ENCODE measurements around the gene PLXND1.

The PLXND1 gene

DNA sequence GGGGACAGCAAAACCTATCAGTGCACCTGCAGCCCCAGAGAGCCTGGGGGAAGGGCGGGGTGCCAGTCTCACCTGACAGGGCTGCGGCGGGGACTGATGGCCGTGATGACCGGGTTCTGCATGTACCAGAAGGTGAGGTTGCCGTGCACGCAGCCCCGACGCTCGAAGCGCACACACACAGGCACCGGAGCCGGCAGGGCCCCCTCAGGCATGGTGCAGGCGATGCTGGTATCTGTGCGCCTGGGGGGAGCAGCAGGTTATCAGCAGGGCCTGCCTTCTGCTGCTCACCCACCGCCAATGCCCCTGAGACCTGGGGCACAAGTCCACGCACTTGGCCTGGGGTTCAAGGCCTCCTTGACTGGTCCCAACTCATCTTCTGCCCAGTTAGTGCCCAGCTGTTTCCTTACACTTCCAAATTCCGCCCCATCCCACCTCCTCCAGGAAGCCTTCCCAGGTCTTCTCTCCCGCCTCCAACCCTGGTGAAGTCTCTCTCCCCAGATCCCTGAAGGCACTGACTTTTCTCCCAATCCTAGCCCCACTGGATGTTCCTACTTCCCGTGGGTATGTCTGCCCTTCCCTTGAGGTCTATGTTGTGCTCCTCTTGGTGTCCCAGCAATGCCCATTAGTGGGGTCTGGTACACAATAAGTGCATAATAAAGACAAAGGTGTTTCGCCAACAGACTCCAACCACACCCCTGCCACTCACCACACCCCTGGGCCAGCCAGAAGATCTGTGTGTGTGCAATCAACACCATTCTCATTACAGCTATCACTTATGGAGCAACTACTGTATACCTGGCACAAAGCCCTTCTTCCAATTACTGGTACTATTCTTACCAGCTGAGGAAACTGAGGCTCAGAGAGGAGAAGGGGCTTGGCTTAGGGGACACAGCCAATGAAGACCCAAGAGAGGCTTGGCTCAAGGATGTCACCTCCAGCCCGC is 34.6 kb downstream of the PLXND1 start:
- no peak overlapping the region for H3K4me3 ChIP-seq (ENCODE audit: low read depth, low read length)
- DNase-seq (ENCODE audit: low read depth) = no peak
- TF ChIP-seq, protein P1, sequence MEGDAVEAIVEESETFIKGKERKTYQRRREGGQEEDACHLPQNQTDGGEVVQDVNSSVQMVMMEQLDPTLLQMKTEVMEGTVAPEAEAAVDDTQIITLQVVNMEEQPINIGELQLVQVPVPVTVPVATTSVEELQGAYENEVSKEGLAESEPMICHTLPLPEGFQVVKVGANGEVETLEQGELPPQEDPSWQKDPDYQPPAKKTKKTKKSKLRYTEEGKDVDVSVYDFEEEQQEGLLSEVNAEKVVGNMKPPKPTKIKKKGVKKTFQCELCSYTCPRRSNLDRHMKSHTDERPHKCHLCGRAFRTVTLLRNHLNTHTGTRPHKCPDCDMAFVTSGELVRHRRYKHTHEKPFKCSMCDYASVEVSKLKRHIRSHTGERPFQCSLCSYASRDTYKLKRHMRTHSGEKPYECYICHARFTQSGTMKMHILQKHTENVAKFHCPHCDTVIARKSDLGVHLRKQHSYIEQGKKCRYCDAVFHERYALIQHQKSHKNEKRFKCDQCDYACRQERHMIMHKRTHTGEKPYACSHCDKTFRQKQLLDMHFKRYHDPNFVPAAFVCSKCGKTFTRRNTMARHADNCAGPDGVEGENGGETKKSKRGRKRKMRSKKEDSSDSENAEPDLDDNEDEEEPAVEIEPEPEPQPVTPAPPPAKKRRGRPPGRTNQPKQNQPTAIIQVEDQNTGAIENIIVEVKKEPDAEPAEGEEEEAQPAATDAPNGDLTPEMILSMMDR (IDR thresholded peaks at IDR 0.05; ENCODE audit: control insufficient read depth, extremely low read depth, insufficient read depth) = no peak

DNA sequence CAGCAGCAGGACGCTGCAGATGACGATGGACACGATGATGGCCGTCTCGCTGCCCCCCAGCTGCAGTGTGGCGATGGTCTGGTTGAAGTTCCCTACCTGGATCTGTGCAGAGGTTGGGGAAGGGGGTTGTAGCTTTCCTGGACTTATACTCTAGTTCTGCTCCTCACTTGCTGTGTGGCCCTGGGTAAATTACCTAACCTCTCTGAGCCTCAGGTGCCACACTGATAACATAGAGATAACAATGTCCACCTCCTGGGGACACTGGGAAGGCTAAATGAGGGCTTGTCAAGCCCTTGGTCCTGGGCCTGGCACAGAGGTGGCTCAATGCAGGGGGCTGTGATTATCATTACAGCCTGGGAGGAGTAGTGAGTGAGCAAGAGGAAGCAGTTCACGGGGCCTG is 36.6 kb downstream of the PLXND1 start:
- TF ChIP-seq, protein P1 (IDR thresholded peaks at IDR 0.05; ENCODE audit: control insufficient read depth, extremely low read depth, insufficient read depth) = no peak
- no peak overlapping the region for H3K4me3 ChIP-seq (ENCODE audit: low read depth, low read length)
- DNase-seq (ENCODE audit: low read depth) = no peak

GRCh38 chr3:129567939-129568338 is 38.5 kb downstream of the PLXND1 start:
- H3K4me3 ChIP-seq (ENCODE audit: low read depth, low read length) = no peak overlapping the region
- no peak for DNase-seq (ENCODE audit: low read depth)
- TF ChIP-seq, protein P1 (IDR thresholded peaks at IDR 0.05; ENCODE audit: control insufficient read depth, extremely low read depth, insufficient read depth) = no peak

DNA sequence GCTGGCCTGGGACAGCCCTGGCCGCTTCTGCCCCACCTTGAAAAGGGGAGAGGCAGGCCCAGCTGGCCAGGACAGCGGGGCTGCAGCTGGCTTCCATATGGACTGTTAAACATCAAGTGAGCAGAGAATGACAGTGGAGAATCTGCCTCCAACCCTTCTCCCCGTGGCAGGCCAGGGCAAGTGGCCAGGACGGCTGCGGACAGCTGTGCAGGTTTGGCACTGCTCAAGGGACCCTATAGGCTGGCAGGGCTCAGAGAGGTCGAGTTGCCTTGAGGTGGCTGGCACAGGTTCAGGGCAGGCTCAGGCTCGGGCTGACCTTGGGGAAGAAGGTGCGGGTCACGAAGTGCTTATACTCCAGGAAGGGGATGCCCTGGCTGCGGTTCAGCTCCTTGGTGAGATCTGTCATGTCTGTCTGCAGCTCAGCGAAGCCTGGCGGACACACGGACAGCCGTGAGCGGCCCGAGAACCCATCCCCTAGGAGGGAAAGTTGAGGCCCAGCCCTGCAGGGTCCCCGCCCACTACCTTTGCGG is 39.2 kb downstream of the PLXND1 start:
- TF ChIP-seq, protein P1 (IDR thresholded peaks at IDR 0.05; ENCODE audit: control insufficient read depth, extremely low read depth, insufficient read depth) = no peak
- DNase-seq (ENCODE audit: low read depth) = no peak
- H3K4me3 ChIP-seq (ENCODE audit: low read depth, low read length) = no peak overlapping the region

- no peak for DNase-seq (ENCODE audit: low read depth)
- no peak overlapping the region for H3K4me3 ChIP-seq (ENCODE audit: low read depth, low read length)
- TF ChIP-seq, protein P1 (IDR thresholded peaks at IDR 0.05; ENCODE audit: control insufficient read depth, extremely low read depth, insufficient read depth) = no peak
Measured at GRCh38 chr3:129565902-129566301, 40.6 kb downstream of the PLXND1 start.

- no peak for DNase-seq (ENCODE audit: low read depth)
- TF ChIP-seq, protein P1 (IDR thresholded peaks at IDR 0.05; ENCODE audit: control insufficient read depth, extremely low read depth, insufficient read depth) = no peak
- no peak overlapping the region for H3K4me3 ChIP-seq (ENCODE audit: low read depth, low read length)
Measured at GRCh38 chr3:129564981-129565644, 41.4 kb downstream of the PLXND1 start.
